Measurements from ENCODE around the gene COCH.

DNA sequence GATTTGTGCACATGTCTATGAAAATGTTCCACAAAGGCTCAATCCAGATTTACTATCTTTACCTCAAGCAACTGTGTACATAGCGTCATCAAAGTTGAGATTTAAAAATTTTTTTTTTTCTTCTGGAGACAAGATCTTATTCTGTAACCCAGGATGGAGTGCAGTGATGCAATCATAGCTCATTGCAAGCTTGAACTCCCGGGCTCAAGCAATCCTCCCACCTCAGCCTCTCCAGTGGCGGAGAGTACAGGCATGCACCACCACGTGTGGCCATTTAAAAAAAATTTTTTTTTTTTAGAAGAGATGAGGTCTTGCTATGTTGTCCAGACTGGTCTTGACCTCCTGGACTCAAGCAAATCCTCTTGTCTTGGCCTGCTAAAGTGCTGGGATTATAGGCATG lies 2.3 kb downstream of the COCH start:
- no peak for TF ChIP-seq POLR2A (IDR thresholded peaks at IDR 0.05)
- TF ChIP-seq CTCF (IDR thresholded peaks at IDR 0.05) = no peak
- TF ChIP-seq POLR2AphosphoS5 (IDR thresholded peaks at IDR 0.05) = no peak
- TF ChIP-seq EP300 (IDR thresholded peaks at IDR 0.05; ENCODE audit: low read depth) = no peak

Data from transverse colon (tissue), 4 donors.